GM19043 (cell line): ENCODE results near the gene TMEM154.

Source experiments
- ATAC-seq: cut with Tn5 transposase; IDR thresholded peaks from one replicate; pipeline ENCODE4 v1.9.1; 2021; ENCODE audit warnings: low read depth; ENCODE audit not compliant: unreplicated experiment

Gene TMEM154

GRCh38 chr4:152635851-152636250 is 43.9 kb downstream of the TMEM154 start:
- ATAC-seq, result no peak

DNA sequence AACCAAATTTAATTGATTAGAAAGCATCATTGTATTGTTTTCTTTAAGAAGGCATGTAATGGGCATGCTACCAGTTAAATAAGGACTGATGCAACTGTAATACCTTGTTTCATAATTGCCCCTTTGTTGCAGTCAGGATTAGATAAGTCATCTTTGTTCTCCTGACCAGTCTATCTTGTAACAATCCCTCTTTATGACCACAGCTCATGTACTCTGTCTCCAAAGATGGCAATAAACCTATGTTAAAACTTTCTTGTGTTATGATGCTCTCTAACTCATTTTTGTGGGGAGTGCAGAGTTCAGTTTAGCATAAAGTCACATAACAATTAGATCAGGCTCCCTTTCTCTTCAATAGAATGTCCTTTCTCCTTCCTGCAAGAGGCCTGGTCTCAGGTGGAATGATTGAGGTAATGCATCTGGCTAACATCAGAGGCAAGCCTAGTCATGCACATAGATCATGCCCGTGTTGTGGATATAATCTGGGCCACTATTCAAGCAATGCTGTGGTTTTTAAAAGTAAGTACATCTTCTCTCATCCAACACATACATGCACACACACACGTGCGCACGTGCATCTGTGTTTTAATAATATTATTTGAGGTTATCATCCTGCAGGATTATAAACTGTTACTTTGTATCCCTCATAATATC is 45.6 kb downstream of the TMEM154 start:
- ATAC-seq, result no peak

GRCh38 chr4:152633118-152633517 is 46.7 kb downstream of the TMEM154 start:
- ATAC-seq, result no peak

- ATAC-seq, result no peak
Measured at GRCh38 chr4:152630324-152630723, 49.5 kb downstream of the TMEM154 start.

DNA sequence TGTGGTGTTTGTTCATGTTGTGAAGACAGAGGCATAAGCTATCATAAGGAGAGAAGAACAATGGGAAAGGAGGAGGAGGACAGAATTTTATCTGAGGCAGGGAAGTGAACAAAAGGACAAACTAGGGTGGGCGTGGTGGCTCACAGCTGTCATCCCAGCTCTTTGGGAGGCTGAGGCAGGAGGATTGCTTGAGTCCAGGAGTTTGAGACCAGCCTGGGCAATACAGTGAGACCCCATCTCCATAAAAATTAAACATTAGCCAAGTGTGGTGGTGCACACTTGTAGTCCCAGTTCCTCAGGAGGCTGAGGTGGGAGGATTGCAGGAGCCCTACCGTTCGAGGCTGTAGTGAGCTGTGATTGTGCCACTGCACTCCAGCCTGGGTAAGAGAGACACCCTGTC is 49.9 kb downstream of the TMEM154 start:
- no peak for ATAC-seq

DNA sequence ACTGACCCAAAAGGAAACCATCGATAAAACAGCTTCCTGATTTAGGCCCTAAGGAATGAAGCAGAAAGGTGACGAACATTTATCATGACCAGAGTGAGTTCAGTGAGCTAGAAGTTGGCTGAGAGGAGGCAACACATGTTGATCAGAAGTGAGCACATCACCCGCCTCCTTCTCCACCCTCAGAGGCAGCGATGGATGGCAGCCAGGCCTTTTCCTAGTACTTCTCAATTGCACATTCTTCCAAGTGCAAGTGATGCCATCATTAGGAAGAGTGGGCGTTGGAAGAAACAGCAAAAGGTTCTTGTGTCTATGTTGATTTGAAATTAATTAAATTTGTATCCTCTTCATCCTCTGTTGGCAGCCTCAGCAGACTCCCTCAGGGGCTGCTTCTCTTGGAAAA is 51.7 kb downstream of the TMEM154 start:
- ATAC-seq, result no peak

DNA sequence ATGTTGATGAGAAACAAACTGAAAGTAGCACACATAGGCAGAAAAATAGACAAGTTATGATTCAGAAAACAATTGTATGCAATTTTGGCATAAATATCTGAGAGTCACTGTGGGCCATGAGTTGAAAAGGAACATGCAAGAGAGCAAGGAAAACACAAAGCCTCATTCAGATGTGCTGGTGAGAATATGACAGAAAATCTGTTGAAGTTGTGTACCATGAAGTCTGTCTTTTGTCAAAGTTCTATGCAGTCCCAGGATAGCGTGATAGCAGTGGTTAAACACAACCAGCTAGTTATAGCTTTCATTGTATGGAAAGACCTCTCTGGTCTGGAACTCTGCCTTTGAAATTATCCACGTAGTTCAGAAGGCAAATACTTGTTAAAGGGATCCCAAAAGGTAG is 53.0 kb downstream of the TMEM154 start:
- no peak for ATAC-seq

DNA sequence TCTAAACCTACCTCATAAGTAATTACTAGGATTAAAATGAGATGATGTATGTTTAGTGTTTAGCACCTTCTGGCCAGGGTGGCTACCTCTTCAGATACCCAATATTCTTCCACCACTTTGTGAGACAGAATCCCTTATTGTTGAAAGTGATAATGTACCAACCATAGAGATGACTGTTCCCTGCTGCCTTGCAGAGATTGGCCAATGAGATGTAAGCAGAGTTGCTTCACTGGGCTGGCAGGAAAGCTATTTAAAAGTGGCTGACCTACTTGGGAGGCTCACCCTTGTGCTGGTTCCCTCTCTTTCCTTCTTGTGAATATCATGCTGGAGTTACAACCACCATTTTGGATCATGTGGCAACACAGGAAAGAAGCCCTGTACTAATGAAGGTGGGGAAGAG is 58.9 kb downstream of the TMEM154 start:
- ATAC-seq, result no peak

DNA sequence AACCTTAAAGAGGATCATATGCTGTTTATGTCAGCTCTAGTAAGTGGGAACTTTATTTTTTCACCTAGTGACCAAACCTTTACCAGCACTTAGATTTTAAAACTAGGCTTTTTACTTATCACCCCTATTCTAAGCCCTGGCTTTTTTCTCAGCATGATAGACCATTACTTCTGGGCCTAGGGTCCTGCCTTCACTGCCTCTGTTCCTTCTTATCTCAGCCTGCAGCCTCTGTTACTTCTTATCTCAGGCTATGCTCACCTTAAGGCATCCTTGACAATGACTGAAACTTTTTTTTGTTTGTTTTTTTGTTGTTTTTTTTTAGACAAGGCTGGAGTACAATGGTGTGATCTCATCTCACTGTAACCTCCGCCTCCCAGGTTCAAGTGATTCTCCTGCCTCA is 59.6 kb downstream of the TMEM154 start:
- no peak for ATAC-seq

GRCh38 chr4:152619556-152619955 is 60.2 kb downstream of the TMEM154 start:
- ATAC-seq, result no peak

DNA sequence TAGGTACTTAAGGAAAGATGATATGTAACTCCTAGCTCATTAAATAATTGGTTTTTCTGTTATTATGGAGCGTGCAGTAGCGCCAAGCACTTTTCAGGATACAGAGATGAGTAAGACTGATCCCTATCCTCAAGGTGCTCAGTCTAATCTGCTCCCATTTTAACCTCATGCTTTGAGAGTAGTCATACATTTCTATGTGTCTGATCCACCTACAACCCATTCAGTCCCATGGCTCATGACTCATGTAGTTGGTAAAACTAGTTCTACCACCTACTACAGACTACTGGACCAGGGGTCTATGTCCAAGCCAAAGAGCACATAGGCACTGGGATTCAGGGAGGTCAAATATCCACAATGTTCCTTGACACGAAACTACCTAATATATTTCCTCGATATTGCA is 60.8 kb downstream of the TMEM154 start:
- ATAC-seq, result no peak

GRCh38 chr4:152616804-152617203 is 63.0 kb downstream of the TMEM154 start:
- ATAC-seq, result no peak

DNA sequence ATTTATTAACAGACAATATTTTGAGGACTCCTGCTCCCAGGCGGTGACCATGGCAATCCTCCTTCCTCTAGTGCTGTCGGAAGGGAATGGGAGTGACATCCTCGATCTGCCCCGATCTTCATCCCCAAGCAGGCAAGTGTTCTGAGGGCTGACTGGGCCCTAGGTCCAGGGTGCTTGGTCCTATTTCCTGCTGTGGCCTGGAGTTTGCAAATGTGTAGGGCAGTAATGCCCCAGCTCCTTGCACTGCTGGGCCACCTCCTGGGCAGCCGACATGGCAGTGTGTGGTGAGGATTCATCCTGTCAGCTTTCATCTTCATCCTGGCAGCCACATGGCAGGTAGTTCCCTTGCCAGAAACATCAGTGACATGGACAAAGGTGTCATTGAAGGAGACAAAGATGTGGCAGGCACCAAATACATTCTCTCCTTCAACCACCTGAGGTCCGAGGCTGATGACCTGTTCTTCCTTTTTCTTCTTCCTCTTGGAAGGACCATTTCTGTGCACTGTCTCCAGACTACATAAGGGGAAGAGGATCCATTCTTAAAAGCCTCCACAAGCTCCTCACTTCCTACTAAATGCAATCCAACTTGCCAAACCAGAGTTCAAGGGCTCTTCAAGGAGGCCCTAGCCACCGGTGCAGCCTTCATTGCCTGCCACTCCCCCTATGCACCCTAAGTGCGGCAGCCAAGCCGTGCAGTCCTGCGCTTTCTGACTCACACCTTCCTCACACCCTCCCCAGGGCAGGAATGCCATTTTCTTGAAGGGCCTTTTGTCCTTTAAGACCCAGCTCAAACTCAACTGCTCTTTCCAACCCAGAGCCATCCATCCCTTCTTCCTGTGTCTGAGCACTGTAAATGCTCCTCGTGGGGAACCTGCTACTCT is 65.7 kb downstream of the TMEM154 start:
- no peak for ATAC-seq

DNA sequence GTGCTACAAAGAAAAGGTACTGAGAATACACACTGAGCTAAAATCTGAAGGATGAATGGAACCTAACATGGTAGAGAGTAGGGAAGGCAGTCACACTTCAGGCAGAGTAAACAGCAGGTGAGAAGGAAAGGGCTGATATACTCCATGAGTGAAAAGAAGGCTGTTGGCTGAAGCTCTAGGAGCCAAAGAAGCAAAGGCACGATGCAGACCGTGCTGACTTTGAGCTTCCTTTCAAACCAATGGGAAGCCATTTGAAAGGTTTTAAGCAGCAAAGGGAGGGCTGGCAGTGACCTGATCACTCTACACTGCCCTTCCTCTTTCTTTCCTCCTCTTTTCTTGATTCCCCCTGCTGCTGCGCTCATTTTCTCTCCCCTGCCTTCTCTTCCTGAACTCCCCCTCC is 66.4 kb downstream of the TMEM154 start:
- ATAC-seq, result no peak

- no peak for ATAC-seq
Measured at GRCh38 chr4:152610131-152610530, 69.7 kb downstream of the TMEM154 start.

DNA sequence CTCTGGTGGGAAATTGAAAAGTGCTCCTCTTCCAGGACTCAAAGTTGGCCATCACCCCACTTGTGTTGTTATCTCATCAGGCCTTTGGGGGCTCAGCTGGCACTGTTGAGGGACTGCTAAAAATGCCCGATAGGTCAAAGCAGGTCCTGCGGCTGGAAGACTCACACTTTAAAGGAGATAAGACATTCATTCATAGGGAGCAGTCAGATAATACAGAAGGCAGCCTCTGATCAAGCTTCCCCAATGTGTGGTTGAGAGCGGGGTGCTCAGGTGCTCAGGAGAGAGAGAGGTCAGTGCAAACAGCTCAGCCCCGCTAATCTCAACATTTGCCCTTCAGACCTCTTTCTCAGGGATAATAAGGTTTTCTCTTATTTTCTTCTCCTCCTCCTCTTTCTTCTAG is 70.3 kb downstream of the TMEM154 start:
- ATAC-seq, result no peak

DNA sequence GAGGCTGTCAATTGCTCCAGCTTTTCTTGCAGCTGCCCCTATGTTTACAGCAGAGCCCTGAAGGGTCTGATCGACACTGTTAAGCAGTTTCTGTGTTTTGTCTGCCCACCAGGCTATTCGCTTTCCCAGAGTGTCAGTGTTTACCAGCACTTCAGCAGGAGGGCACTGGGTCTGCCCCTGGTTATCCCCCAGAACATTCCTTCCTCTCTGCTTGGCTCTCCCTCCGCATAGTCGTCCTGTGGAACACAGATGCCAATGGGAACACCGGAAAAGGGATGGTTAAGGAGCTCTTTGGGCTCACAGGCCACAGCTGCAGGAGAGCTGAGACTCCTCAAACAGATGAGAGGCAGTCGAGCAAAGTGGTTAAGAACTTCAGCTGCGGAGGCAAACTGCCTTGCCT is 72.6 kb downstream of the TMEM154 start:
- ATAC-seq, result no peak

DNA sequence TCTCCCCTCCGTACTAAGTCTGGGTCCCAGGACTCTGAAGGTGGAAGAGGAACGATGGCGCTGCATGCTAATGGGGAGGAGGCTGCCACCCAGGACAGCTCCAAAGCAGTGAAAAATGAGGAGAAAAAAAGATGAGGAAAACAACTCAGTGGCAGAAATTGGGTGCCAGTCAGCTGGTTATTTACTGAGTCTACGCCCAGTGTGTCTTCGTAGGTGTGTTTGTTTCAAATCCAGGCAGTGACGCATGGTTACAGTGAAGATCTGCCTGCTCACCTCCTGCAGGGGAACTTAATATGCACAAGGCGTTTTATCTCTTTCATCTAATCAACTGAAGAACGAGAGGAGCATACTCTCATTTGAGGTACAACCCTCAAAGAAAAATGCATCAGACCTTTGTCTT is 73.0 kb downstream of the TMEM154 start:
- ATAC-seq, result no peak

GRCh38 chr4:152605641-152606335 is 74.0 kb downstream of the TMEM154 start:
- no peak for ATAC-seq

DNA sequence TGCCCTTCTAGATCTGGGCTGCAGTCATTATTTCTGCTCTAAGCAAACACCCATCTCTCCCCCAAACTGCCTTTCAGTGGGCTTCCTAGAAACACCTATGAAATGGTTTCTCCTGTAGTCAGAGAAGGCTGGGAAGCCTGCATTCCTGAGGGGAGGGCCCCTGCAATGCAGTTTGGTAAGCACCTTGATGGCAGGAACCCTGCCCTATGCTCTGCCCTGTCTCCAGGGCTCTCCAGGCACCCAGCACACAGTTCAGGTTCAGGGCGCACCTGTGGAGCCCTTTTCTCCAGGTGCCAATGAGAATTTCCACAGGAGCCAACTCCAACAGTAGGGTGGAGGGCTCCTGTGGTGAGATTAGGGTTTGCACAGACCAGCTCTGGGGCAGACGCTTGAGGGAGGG is 74.8 kb downstream of the TMEM154 start:
- ATAC-seq, result no peak

- no peak for ATAC-seq
Measured at GRCh38 chr4:152601156-152601555, 78.6 kb downstream of the TMEM154 start.

GRCh38 chr4:152599636-152600035 is 80.2 kb downstream of the TMEM154 start:
- ATAC-seq, result no peak
